Vagina (tissue), 2 donors: ENCODE measurements around the gene ADGRV1. TPM values are rescaled to one million over a fixed set of nuclear protein-coding genes. Genes with fewer than 3 reads are reported as not detected.

Experiments
- DNase-seq, 2 donors: peaks; one replicate each; pipeline ENCODE4 v3.0.0-alpha.2; 2017; ENCODE audit errors: extremely low spot score in 2 of 2
- H3K27ac ChIP-seq: fragments of 200-600 bp; sonication (generic); one replicate; pipeline ENCODE4 v1.5.1; 2019
- H3K27me3 ChIP-seq: fragments of 200-600 bp; sonication (generic); one replicate; pipeline ENCODE4 v1.5.1; 2019
- H3K36me3 ChIP-seq, 2 donors: fragments of 200-600 bp; sonication (generic); one replicate each; pipeline ENCODE4 v1.5.1; 2017 to 2019
- H3K4me1 ChIP-seq: fragments of 200-600 bp; sonication (generic); one replicate; pipeline ENCODE4 v1.5.1; 2019
- H3K4me3 ChIP-seq, 2 donors: fragments of 200-600 bp; sonication (generic); 1 replicate in 1 of 2; 2 replicates in 1 of 2; pipeline ENCODE4 v1.5.1; 2016 to 2019
- H3K9me3 ChIP-seq: fragments of 200-600 bp; sonication (generic); one replicate; pipeline ENCODE4 v1.5.1; 2019
- CTCF ChIP-seq, 3 experiments: fragments of 450-650 bp in 2 of 3; fragments of 200-600 bp in 1 of 3; sonication (generic) in 1 of 3; IDR thresholded peaks; one replicate each; pipeline ENCODE4 v1.5.1; 2017 to 2019; ENCODE audit warnings: antibody characterized with exemption in 3 of 3, mild to moderate bottlenecking in 2 of 3, moderate library complexity in 2 of 3
- POLR2A ChIP-seq, 2 donors: fragments of 450-650 bp; IDR thresholded peaks; one replicate each; pipeline ENCODE4 v1.6.1; 2017; ENCODE audit warnings: antibody characterized with exemption in 2 of 2, mild to moderate bottlenecking in 2 of 2, moderate library complexity in 2 of 2
- POLR2AphosphoS5 ChIP-seq, 2 donors: sonication (generic); formaldehyde crosslinking; IDR thresholded peaks; one replicate each; pipeline ENCODE4 v1.9.0; 2017; ENCODE audit warnings: antibody characterized with exemption in 2 of 2, mild to moderate bottlenecking in 2 of 2, low read depth in 1 of 2; ENCODE audit not compliant: insufficient read depth in 1 of 2
- intact Hi-C: fragments of 100-400 bp; cut with DNase I; formaldehyde crosslinking; loops from one replicate; pipeline ENCODE4 v1.15.1; 2023
- total RNA-seq: library from RNA; depleted of rRNA; stranded (reverse); fragments of >200 nt; gene quantifications from one replicate; pipeline ENCODE4 v1.2.3, GENCODE V29; 2016

ADGRV1 gene
- total RNA-seq, 1 donor from 2014 or later: 10.6 TPM

GRCh38 chr5:90632791-90633190, 74.2 kb downstream of the ADGRV1 start:
- Histone ChIP-seq H3K27ac (no peak overlapping the region), H3K4me1 (no peaks in the 10 kb centered on the region), H3K27me3 (no peaks in the 10 kb centered on the region), H3K36me3 (no peaks in the 10 kb centered on the region), H3K9me3 (no peaks in the 10 kb centered on the region), H3K4me3 (no peak overlapping the region)
- intact Hi-C loops: no loop called here
- TF ChIP-seq POLR2A (IDR thresholded peaks at IDR 0.05) (no peak), POLR2AphosphoS5 (IDR thresholded peaks at IDR 0.05; ENCODE audit: insufficient read depth in 1 of 2, low read depth in 1 of 2) (no peak), CTCF (IDR thresholded peaks at IDR 0.05) (no peak)
- DNase-seq: no peak

- no peaks in the 10 kb centered on the region for H3K4me1 ChIP-seq
- H3K27me3 ChIP-seq: no peaks in the 10 kb centered on the region
- H3K4me3 ChIP-seq: no peak overlapping the region
- intact Hi-C loops: no loop called here
- no peak for TF ChIP-seq CTCF (IDR thresholded peaks at IDR 0.05)
- TF ChIP-seq POLR2AphosphoS5 (IDR thresholded peaks at IDR 0.05; ENCODE audit: insufficient read depth in 1 of 2, low read depth in 1 of 2): no peak
- TF ChIP-seq POLR2A (IDR thresholded peaks at IDR 0.05): no peak
- H3K36me3 ChIP-seq: no peaks in the 10 kb centered on the region
- no peaks in the 10 kb centered on the region for H3K9me3 ChIP-seq
- DNase-seq: no peak
- H3K27ac ChIP-seq: no peak overlapping the region
These were observed 78.4 kb downstream of the ADGRV1 start for GRCh38 chr5:90636948-90637347.

GRCh38 chr5:90637731-90638130, 79.1 kb downstream of the ADGRV1 start:
- intact Hi-C loops: no loop called here
- TF ChIP-seq POLR2A (IDR thresholded peaks at IDR 0.05) (no peak), CTCF (IDR thresholded peaks at IDR 0.05) (no peak), POLR2AphosphoS5 (IDR thresholded peaks at IDR 0.05; ENCODE audit: insufficient read depth in 1 of 2, low read depth in 1 of 2) (no peak)
- Histone ChIP-seq H3K36me3 (no peaks in the 10 kb centered on the region), H3K4me1 (no peaks in the 10 kb centered on the region), H3K4me3 (no peak overlapping the region), H3K9me3 (no peaks in the 10 kb centered on the region), H3K27ac (no peak overlapping the region), H3K27me3 (no peaks in the 10 kb centered on the region)
- no peak for DNase-seq

- H3K36me3 ChIP-seq: no peaks in the 10 kb centered on the region
- intact Hi-C loops: no loop called here
- no peak overlapping the region for H3K27ac ChIP-seq
- no peaks in the 10 kb centered on the region for H3K9me3 ChIP-seq
- no peak for DNase-seq
- no peaks in the 10 kb centered on the region for H3K4me1 ChIP-seq
- H3K27me3 ChIP-seq: no peaks in the 10 kb centered on the region
- no peak for TF ChIP-seq POLR2A (IDR thresholded peaks at IDR 0.05)
- no peak for TF ChIP-seq POLR2AphosphoS5 (IDR thresholded peaks at IDR 0.05; ENCODE audit: insufficient read depth in 1 of 2, low read depth in 1 of 2)
- TF ChIP-seq CTCF (IDR thresholded peaks at IDR 0.05): no peak
- no peak overlapping the region for H3K4me3 ChIP-seq
These were observed 80.3 kb downstream of the ADGRV1 start for GRCh38 chr5:90638878-90639277.

GRCh38 chr5:90640484-90641059, 82.0 kb downstream of the ADGRV1 start:
- H3K4me3 ChIP-seq: no peak overlapping the region

More at GRCh38 chr5:90640484-90641059, 82.0 kb downstream of the ADGRV1 start:
- Histone ChIP-seq H3K4me1 (no peaks in the 10 kb centered on the region), H3K27ac (no peak overlapping the region), H3K36me3 (no peaks in the 10 kb centered on the region), H3K27me3 (no peaks in the 10 kb centered on the region), H3K9me3 (no peaks in the 10 kb centered on the region)
- intact Hi-C loops: no loop called here
- TF ChIP-seq CTCF (IDR thresholded peaks at IDR 0.05): no peak
- no peak for DNase-seq
